ENCODE measurements around the gene NT5C. TPM values are rescaled to one million over a fixed set of nuclear protein-coding genes. Genes with fewer than 3 reads are reported as not detected.
A peak's percentile ranks its signal among the peaks of the same experiment; 100 is the strongest.

Gene NT5C
- polyA plus RNA-seq, 4 donors = 48.6 to 169 (median 111) TPM

GRCh38 chr17:75118307-75118706 is 13.2 kb downstream of the NT5C start:
- Histone ChIP-seq H3K4me1 (ENCODE audit: control insufficient read depth in 3 of 3, insufficient read depth in 2 of 3, low read depth in 1 of 3, low read length in 2 of 3) (peaks cover 2 to 22% (median 3%) of the 10 kb centered on the region in 3 donors), H3K36me3 (ENCODE audit: control insufficient read depth in 3 of 3, insufficient read depth in 2 of 3, low read depth in 1 of 3, low read length in 3 of 3) (peaks cover 0 to 45% (median 0%) of the 10 kb centered on the region in 3 donors), H3K4me3 (ENCODE audit: low read depth in 1 of 3, low read length in 3 of 3) (no peak overlapping the region), H3K9me3 (ENCODE audit: control insufficient read depth in 2 of 2, insufficient read depth in 1 of 2, low read depth in 1 of 2, low read length in 1 of 2) (no peaks in the 10 kb centered on the region), H3K27ac (ENCODE audit: low read depth in 1 of 3, low read length in 2 of 3) (peak overlapping the region in 1 of 3 donors; percentile 72), H3K27me3 (ENCODE audit: control insufficient read depth in 3 of 3, insufficient read depth in 3 of 3, low read length in 3 of 3) (no peaks in the 10 kb centered on the region)
- no peak for FAIRE-seq
- no peak for DNase-seq
- WGBS, 3 donors = 92 to 95% (median 94%) methylated on average over 14 of the region's 14 CpGs

- Histone ChIP-seq H3K36me3 (ENCODE audit: control insufficient read depth in 3 of 3, insufficient read depth in 2 of 3, low read depth in 1 of 3, low read length in 3 of 3) (peaks cover 0 to 47% (median 0%) of the 10 kb centered on the region in 3 donors), H3K4me3 (ENCODE audit: low read depth in 1 of 3, low read length in 3 of 3) (no peak overlapping the region), H3K27me3 (ENCODE audit: control insufficient read depth in 3 of 3, insufficient read depth in 3 of 3, low read length in 3 of 3) (no peaks in the 10 kb centered on the region), H3K9me3 (ENCODE audit: control insufficient read depth in 2 of 2, insufficient read depth in 1 of 2, low read depth in 1 of 2, low read length in 1 of 2) (no peaks in the 10 kb centered on the region), H3K27ac (ENCODE audit: low read depth in 1 of 3, low read length in 2 of 3) (no peak overlapping the region), H3K4me1 (ENCODE audit: control insufficient read depth in 3 of 3, insufficient read depth in 2 of 3, low read depth in 1 of 3, low read length in 2 of 3) (peaks cover 2 to 22% (median 3%) of the 10 kb centered on the region in 3 donors)
- FAIRE-seq (no peak), DNase-seq (no peak)
- 69 to 90% (median 89%) methylated on average over 9 of the region's 9 CpGs for WGBS, 3 donors
Measured at GRCh38 chr17:75116737-75117136, 14.8 kb downstream of the NT5C start.

GRCh38 chr17:75115555-75115954 is 16.0 kb downstream of the NT5C start:
- no peak for DNase-seq
- no peak overlapping the region for H3K4me3 ChIP-seq (ENCODE audit: low read depth in 1 of 3, low read length in 3 of 3)
- H3K9me3 ChIP-seq (ENCODE audit: control insufficient read depth in 2 of 2, insufficient read depth in 1 of 2, low read depth in 1 of 2, low read length in 1 of 2) = no peaks in the 10 kb centered on the region
- FAIRE-seq = no peak
- peaks cover 0 to 43% (median 0%) of the 10 kb centered on the region in 3 donors for H3K36me3 ChIP-seq (ENCODE audit: control insufficient read depth in 3 of 3, insufficient read depth in 2 of 3, low read depth in 1 of 3, low read length in 3 of 3)
- H3K4me1 ChIP-seq (ENCODE audit: control insufficient read depth in 3 of 3, insufficient read depth in 2 of 3, low read depth in 1 of 3, low read length in 2 of 3) = peaks cover 2 to 25% (median 3%) of the 10 kb centered on the region in 3 donors
- no peak overlapping the region for H3K27ac ChIP-seq (ENCODE audit: low read depth in 1 of 3, low read length in 2 of 3)
- no peaks in the 10 kb centered on the region for H3K27me3 ChIP-seq (ENCODE audit: control insufficient read depth in 3 of 3, insufficient read depth in 3 of 3, low read length in 3 of 3)

GRCh38 chr17:75114552-75115314 is 16.8 kb downstream of the NT5C start:
- no peak for FAIRE-seq

GRCh38 chr17:75113798-75114551 is 17.6 kb downstream of the NT5C start:
- 0 to 2% (median 2%) methylated on average over 20 to 22 of the region's 22 CpGs for WGBS, 3 donors
- H3K27me3 ChIP-seq (ENCODE audit: control insufficient read depth in 3 of 3, insufficient read depth in 3 of 3, low read length in 3 of 3) = no peaks in the 10 kb centered on the region
- peak overlapping the region in 2 of 3 donors; percentile 53 to 55 for H3K4me3 ChIP-seq (ENCODE audit: low read depth in 1 of 3, low read length in 3 of 3)
- H3K4me1 ChIP-seq (ENCODE audit: control insufficient read depth in 3 of 3, insufficient read depth in 2 of 3, low read depth in 1 of 3, low read length in 2 of 3) = peaks cover 2 to 29% (median 5%) of the 10 kb centered on the region in 3 donors
- H3K9me3 ChIP-seq (ENCODE audit: control insufficient read depth in 2 of 2, insufficient read depth in 1 of 2, low read depth in 1 of 2, low read length in 1 of 2) = no peaks in the 10 kb centered on the region
- peaks cover 0 to 36% (median 0%) of the 10 kb centered on the region in 3 donors for H3K36me3 ChIP-seq (ENCODE audit: control insufficient read depth in 3 of 3, insufficient read depth in 2 of 3, low read depth in 1 of 3, low read length in 3 of 3)
- peak overlapping the region; percentile 74 to 93 (median 75) for H3K27ac ChIP-seq (ENCODE audit: low read depth in 1 of 3, low read length in 2 of 3)
- DNase-seq (peak; percentile 95 to 96), FAIRE-seq (no peak)

More at GRCh38 chr17:75114552-75115314, 16.8 kb downstream of the NT5C start:
- Histone ChIP-seq H3K4me1 (ENCODE audit: control insufficient read depth in 3 of 3, insufficient read depth in 2 of 3, low read depth in 1 of 3, low read length in 2 of 3) (peaks cover 2 to 27% (median 3%) of the 10 kb centered on the region in 3 donors), H3K27me3 (ENCODE audit: control insufficient read depth in 3 of 3, insufficient read depth in 3 of 3, low read length in 3 of 3) (no peaks in the 10 kb centered on the region), H3K4me3 (ENCODE audit: low read depth in 1 of 3, low read length in 3 of 3) (peak overlapping the region in 2 of 3 donors; percentile 53 to 55), H3K27ac (ENCODE audit: low read depth in 1 of 3, low read length in 2 of 3) (peak overlapping the region; percentile 74 to 93 (median 75)), H3K9me3 (ENCODE audit: control insufficient read depth in 2 of 2, insufficient read depth in 1 of 2, low read depth in 1 of 2, low read length in 1 of 2) (no peaks in the 10 kb centered on the region), H3K36me3 (ENCODE audit: control insufficient read depth in 3 of 3, insufficient read depth in 2 of 3, low read depth in 1 of 3, low read length in 3 of 3) (peaks cover 0 to 37% (median 0%) of the 10 kb centered on the region in 3 donors)
- 38 to 44% (median 39%) methylated on average over 19 of the region's 19 CpGs for WGBS, 3 donors
- DNase-seq = no peak

- Histone ChIP-seq H3K4me3 (ENCODE audit: low read depth in 1 of 3, low read length in 3 of 3) (no peak overlapping the region), H3K9me3 (ENCODE audit: control insufficient read depth in 2 of 2, insufficient read depth in 1 of 2, low read depth in 1 of 2, low read length in 1 of 2) (no peaks in the 10 kb centered on the region), H3K36me3 (ENCODE audit: control insufficient read depth in 3 of 3, insufficient read depth in 2 of 3, low read depth in 1 of 3, low read length in 3 of 3) (peaks cover 0 to 30% (median 0%) of the 10 kb centered on the region in 3 donors), H3K27me3 (ENCODE audit: control insufficient read depth in 3 of 3, insufficient read depth in 3 of 3, low read length in 3 of 3) (no peaks in the 10 kb centered on the region), H3K27ac (ENCODE audit: low read depth in 1 of 3, low read length in 2 of 3) (no peak overlapping the region), H3K4me1 (ENCODE audit: control insufficient read depth in 3 of 3, insufficient read depth in 2 of 3, low read depth in 1 of 3, low read length in 2 of 3) (peaks cover 0 to 25% (median 3%) of the 10 kb centered on the region in 3 donors)
- DNase-seq (no peak), FAIRE-seq (no peak)
- WGBS, 3 donors = 86 to 93% (median 87%) methylated on average over 7 of the region's 7 CpGs
Measured at GRCh38 chr17:75111777-75112335, 19.7 kb downstream of the NT5C start.

- Histone ChIP-seq H3K27me3 (ENCODE audit: control insufficient read depth in 3 of 3, insufficient read depth in 3 of 3, low read length in 3 of 3) (no peaks in the 10 kb centered on the region), H3K9me3 (ENCODE audit: control insufficient read depth in 2 of 2, insufficient read depth in 1 of 2, low read depth in 1 of 2, low read length in 1 of 2) (no peaks in the 10 kb centered on the region), H3K27ac (ENCODE audit: low read depth in 1 of 3, low read length in 2 of 3) (peak overlapping the region in 2 of 3 donors; percentile 66 to 85), H3K4me3 (ENCODE audit: low read depth in 1 of 3, low read length in 3 of 3) (peak overlapping the region; percentile 73 to 90 (median 84)), H3K4me1 (ENCODE audit: control insufficient read depth in 3 of 3, insufficient read depth in 2 of 3, low read depth in 1 of 3, low read length in 2 of 3) (peaks cover 0 to 25% (median 3%) of the 10 kb centered on the region in 3 donors), H3K36me3 (ENCODE audit: control insufficient read depth in 3 of 3, insufficient read depth in 2 of 3, low read depth in 1 of 3, low read length in 3 of 3) (peaks cover 0 to 24% (median 2%) of the 10 kb centered on the region in 3 donors)
- 13 to 18% (median 16%) methylated on average over 35 to 40 of the region's 40 CpGs for WGBS, 3 donors
- FAIRE-seq (no peak), DNase-seq (peak; percentile 51 to 62)
Measured at GRCh38 chr17:75110234-75110937, 21.2 kb downstream of the NT5C start.

Data from small intestine (tissue), 7 donors.